MG63 (cell line): ENCODE results near the gene MED12L. TPM values are rescaled to one million over a fixed set of nuclear protein-coding genes. Genes with fewer than 3 reads are reported as not detected.

Experiments used
- total RNA-seq: library from RNA; depleted of rRNA; stranded (reverse); fragments of >200 nt; shearing (Covaris generic); gene quantifications from 2 replicates; pipeline ENCODE4 v1.2.3, GENCODE V29; 2014; ENCODE audit warnings: low replicate concordance; rRNA removed

The MED12L gene
- total RNA-seq, 1 experiment from 2014 or later = not detected

Other genes with a start within 250 kb of the MED12L start
- gene MINDY4B, start 180.2 kb upstream of the MED12L start, total RNA-seq = not detected in 2 replicates
- not detected in 2 replicates for gene CLRN1, start 112.9 kb upstream of the MED12L start, total RNA-seq
- not detected in 2 replicates for gene GPR171, start 117.6 kb downstream of the MED12L start, total RNA-seq
- gene P2RY14, start 192.9 kb downstream of the MED12L start, total RNA-seq = not detected in 2 replicates
- gene GPR87, start 231.2 kb downstream of the MED12L start, total RNA-seq = 0.23 TPM in 1 of 2 replicates, not detected in the other
- not detected in 2 replicates for gene P2RY13, start 243.9 kb downstream of the MED12L start, total RNA-seq